ENCODE results near the gene ADAT3.

GRCh38 chr19:1959928-1960589, 54.9 kb downstream of the ADAT3 start:
- no peak for TF ChIP-seq ZNF521 (tag by site-specific recombination; IDR thresholded peaks at IDR 0.05)
- no peak for TF ChIP-seq ZFP41 (tag by site-specific recombination; IDR thresholded peaks at IDR 0.05; ENCODE audit: borderline replicate concordance)
- no peak for TF ChIP-seq ZNF660 (tag by site-specific recombination; IDR thresholded peaks at IDR 0.05)
